Mucosa of rectum (tissue), 2 donors: Measurements from ENCODE around the gene EI24.
A peak's percentile ranks its signal among the peaks of the same experiment; 100 is the strongest.

Source experiments
- H3K27ac ChIP-seq, 2 donors: one replicate each; pipeline ENCODE4 v1.7.0; 2013; ENCODE audit warnings: inconsistent platforms in 2 of 2, low read depth in 2 of 2, low read length in 2 of 2
- H3K27me3 ChIP-seq, 2 donors: one replicate each; pipeline ENCODE4 v1.7.0; 2013; ENCODE audit warnings: low read length in 2 of 2; ENCODE audit not compliant: control insufficient read depth in 2 of 2, insufficient read depth in 2 of 2
- H3K36me3 ChIP-seq, 2 donors: one replicate each; pipeline ENCODE4 v1.7.0; 2013; ENCODE audit warnings: low read length in 2 of 2; ENCODE audit not compliant: control insufficient read depth in 2 of 2, insufficient read depth in 2 of 2
- H3K4me1 ChIP-seq, 2 donors: one replicate each; pipeline ENCODE4 v1.7.0; 2013; ENCODE audit warnings: low read length in 2 of 2, mild to moderate bottlenecking in 1 of 2; ENCODE audit not compliant: control insufficient read depth in 2 of 2, insufficient read depth in 2 of 2
- H3K4me3 ChIP-seq, 2 donors: one replicate each; pipeline ENCODE4 v1.7.0; 2013; ENCODE audit warnings: low read length in 2 of 2
- H3K9ac ChIP-seq, 2 donors: one replicate each; pipeline ENCODE4 v1.7.0; 2013; ENCODE audit warnings: low read length in 2 of 2, low read depth in 1 of 2, mild to moderate bottlenecking in 1 of 2
- H3K9me3 ChIP-seq, 2 donors: one replicate each; pipeline ENCODE4 v1.7.0; 2013; ENCODE audit warnings: low read length in 2 of 2; ENCODE audit not compliant: control insufficient read depth in 2 of 2
- donor health status: healthy.
- donor health status: Normal muscosa, but diverticular disease.

EI24 gene

DNA sequence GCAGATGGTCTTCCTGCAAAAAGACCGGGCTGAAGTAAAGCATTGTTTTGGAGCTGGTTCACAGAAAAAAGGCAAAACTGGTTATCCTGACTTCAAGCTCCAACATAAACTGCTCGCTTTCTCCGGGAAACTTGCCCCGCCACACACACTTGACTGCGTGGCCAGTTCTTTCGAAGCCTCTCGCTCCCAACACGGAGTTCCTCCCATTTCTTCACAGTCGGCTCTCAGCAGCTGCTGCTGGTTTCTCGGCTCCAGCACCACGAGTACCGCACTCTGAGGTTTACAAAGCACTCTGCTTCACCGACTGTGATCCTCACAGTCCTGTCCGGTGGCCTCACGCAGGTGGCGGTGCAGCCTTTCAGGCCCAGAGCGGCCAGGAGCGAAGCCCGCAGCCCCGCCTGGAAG is 56.0 kb downstream of the EI24 start:
- Histone ChIP-seq H3K27ac (peak overlapping the region; percentile 94 to 98), H3K9ac (peak overlapping the region; percentile 89 to 90), H3K27me3 (no peaks in the 10 kb centered on the region), H3K4me3 (peak overlapping the region; percentile 80 to 92), H3K4me1 (peaks cover 9 to 13% of the 10 kb centered on the region in 2 donors), H3K36me3 (peaks cover 12% of the 10 kb centered on the region in 2 donors), H3K9me3 (no peaks in the 10 kb centered on the region)

DNA sequence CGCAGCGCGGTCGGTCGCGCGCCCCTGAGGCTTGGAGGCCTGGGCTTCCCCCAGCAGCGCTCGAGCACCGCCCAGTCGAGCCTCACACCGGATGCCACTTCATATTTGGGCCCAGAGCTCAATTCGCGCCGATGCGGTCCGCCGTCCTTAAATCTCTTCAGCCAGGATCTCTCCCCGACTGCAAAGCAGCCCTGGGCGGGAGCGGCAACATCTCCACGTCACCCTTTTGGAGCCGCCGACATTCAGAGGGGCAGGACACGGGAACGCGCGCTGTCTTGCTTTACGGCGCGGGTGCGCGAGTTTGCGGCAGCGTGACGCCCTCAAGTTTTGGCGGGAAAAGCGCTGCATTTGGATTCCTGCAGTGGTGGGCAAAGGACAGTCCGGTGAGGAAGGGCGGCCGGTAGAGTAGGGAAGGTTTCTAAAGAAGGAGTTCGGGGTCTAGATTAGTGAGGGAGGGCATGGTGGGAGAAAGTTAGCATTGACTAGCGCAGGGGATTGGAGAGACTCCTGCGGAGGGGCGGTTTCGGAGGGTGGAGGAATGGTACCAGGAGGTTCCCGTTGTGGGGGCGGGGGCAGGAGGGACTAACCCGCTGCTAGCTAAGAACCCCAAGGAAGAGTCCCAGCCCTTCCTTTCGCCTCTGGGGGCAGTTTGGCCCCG is 56.5 kb downstream of the EI24 start:
- Histone ChIP-seq H3K27me3 (no peaks in the 10 kb centered on the region), H3K27ac (peak overlapping the region; percentile 94 to 98), H3K9ac (peak overlapping the region; percentile 89 to 90), H3K4me1 (peaks cover 9 to 13% of the 10 kb centered on the region in 2 donors), H3K4me3 (peak overlapping the region; percentile 80 to 92), H3K9me3 (no peaks in the 10 kb centered on the region), H3K36me3 (peaks cover 8% of the 10 kb centered on the region in 2 donors)

GRCh38 chr11:125626288-125626950 is 57.1 kb downstream of the EI24 start:
- H3K4me3 ChIP-seq, result peak overlapping the region; percentile 80 to 92
- no peaks in the 10 kb centered on the region for H3K27me3 ChIP-seq
- no peaks in the 10 kb centered on the region for H3K9me3 ChIP-seq
- peaks cover 3 to 4% of the 10 kb centered on the region in 2 donors for H3K36me3 ChIP-seq
- H3K4me1 ChIP-seq, result peaks cover 9 to 13% of the 10 kb centered on the region in 2 donors
- peak overlapping the region; percentile 89 to 90 for H3K9ac ChIP-seq
- H3K27ac ChIP-seq, result peak overlapping the region; percentile 94 to 98

- H3K9me3 ChIP-seq, result no peaks in the 10 kb centered on the region
- no peak overlapping the region for H3K9ac ChIP-seq
- H3K27ac ChIP-seq, result no peak overlapping the region
- H3K4me1 ChIP-seq, result peaks cover 9 to 13% of the 10 kb centered on the region in 2 donors
- H3K36me3 ChIP-seq, result no peaks in the 10 kb centered on the region
- H3K27me3 ChIP-seq, result no peaks in the 10 kb centered on the region
- no peak overlapping the region for H3K4me3 ChIP-seq
Observed at GRCh38 chr11:125627236-125627910, 58.1 kb downstream of the EI24 start.
